Keratinocyte (primary cell): Measurements from ENCODE around the gene LSP1. TPM values are rescaled to one million over a fixed set of nuclear protein-coding genes. Genes with fewer than 3 reads are reported as not detected.

ENCODE experiments used
- DNase-seq: peaks from one replicate; pipeline ENCODE4 v3.0.0-alpha.2; 2011; ENCODE audit warnings: low read depth, missing footprints, low spot score
- FAIRE-seq: peaks from 2 replicates; lab custom pipeline; 2011; peaks lifted over from hg19 to GRCh38; lab: Jason Lieb, UNC
- H2AFZ ChIP-seq: 2 replicates; pipeline ENCODE4 v1.6.0; 2012; ENCODE audit warnings: low read length, control low read depth, inconsistent platforms; ENCODE audit not compliant: control insufficient read depth
- H3K27ac ChIP-seq: 2 replicates; pipeline ENCODE4 v1.5.1; 2011; ENCODE audit warnings: low read length; ENCODE audit not compliant: control insufficient read depth, insufficient read depth
- H3K27me3 ChIP-seq: 3 replicates; pipeline ENCODE4 v1.6.0; 2011; ENCODE audit warnings: low read length; ENCODE audit not compliant: control insufficient read depth, insufficient read depth; ENCODE audit errors: extremely low read depth
- H3K36me3 ChIP-seq, 2 experiments: 2 replicates in 1 of 2; 3 replicates in 1 of 2; pipeline ENCODE4 v1.5.1; 2011; ENCODE audit warnings: low read length in 2 of 2, mild to moderate bottlenecking in 1 of 2; ENCODE audit not compliant: control insufficient read depth in 2 of 2, insufficient read depth in 2 of 2; ENCODE audit errors: extremely low read depth in 1 of 2
- H3K4me1 ChIP-seq: 3 replicates; pipeline ENCODE4 v1.5.1; 2011; ENCODE audit warnings: low read length; ENCODE audit not compliant: control insufficient read depth, insufficient read depth; ENCODE audit errors: extremely low read depth
- H3K4me2 ChIP-seq: 3 replicates; pipeline ENCODE4 v1.6.0; 2011; ENCODE audit warnings: low read depth, low read length; ENCODE audit not compliant: control insufficient read depth, insufficient read depth; ENCODE audit errors: extremely low read depth
- H3K4me3 ChIP-seq, 3 experiments: fragments of 200-600 bp in 1 of 3; sonication (generic) in 1 of 3; 2 replicates in 2 of 3; 3 replicates in 1 of 3; pipeline ENCODE4 v1.5.1; 2011 to 2016; ENCODE audit warnings: low read length in 3 of 3, mild to moderate bottlenecking in 3 of 3, control low read depth in 2 of 3, inconsistent platforms in 1 of 3, low read depth in 1 of 3, mixed read lengths in 1 of 3, mixed run types in 1 of 3, moderate library complexity in 1 of 3; ENCODE audit not compliant: control insufficient read depth in 2 of 3, insufficient read depth in 2 of 3; ENCODE audit errors: extremely low read depth in 1 of 3
- H3K79me2 ChIP-seq: 2 replicates; pipeline ENCODE4 v1.6.0; 2012; ENCODE audit warnings: low read length; ENCODE audit not compliant: control insufficient read depth, insufficient read depth
- H3K9ac ChIP-seq: 3 replicates; pipeline ENCODE4 v1.6.0; 2011; ENCODE audit warnings: low read length; ENCODE audit not compliant: control insufficient read depth, insufficient read depth; ENCODE audit errors: extremely low read depth
- H3K9me1 ChIP-seq: 3 replicates; pipeline ENCODE4 v1.6.0; 2011; ENCODE audit warnings: low read length; ENCODE audit not compliant: control insufficient read depth, insufficient read depth; ENCODE audit errors: extremely low read depth
- H3K9me3 ChIP-seq: 2 replicates; pipeline ENCODE4 v1.5.1; 2012; ENCODE audit warnings: low read depth, low read length; ENCODE audit not compliant: control insufficient read depth
- H4K20me1 ChIP-seq: 3 replicates; pipeline ENCODE4 v1.6.0; 2011; ENCODE audit warnings: low read length; ENCODE audit not compliant: control insufficient read depth, insufficient read depth; ENCODE audit errors: extremely low read depth
- CTCF ChIP-seq, 3 experiments: IDR thresholded peaks in 1 of 3; conservative IDR thresholded peaks in 1 of 3; optimal IDR thresholded peaks in 1 of 3; 2 replicates in 2 of 3; 3 replicates in 1 of 3; pipeline versions ENCODE3 to v1.5.1; 2011; ENCODE audit warnings: low read length in 3 of 3, mild to moderate bottlenecking in 3 of 3, moderate library complexity in 2 of 3, control low read depth in 1 of 3, inconsistent platforms in 1 of 3; ENCODE audit not compliant: insufficient read depth in 2 of 3; ENCODE audit errors: extremely low read depth in 1 of 3
- EZH2 ChIP-seq: IDR thresholded peaks from one replicate; pipeline ENCODE4 v1.6.1; 2012; ENCODE audit warnings: inconsistent platforms, mild to moderate bottlenecking, low read length, moderate library complexity
- dilution Hi-C: fragments of 300-500 bp; cut with MboI; formaldehyde crosslinking; loops from one replicate; pipeline ENCODE4 v1.7.0; 2020; ENCODE audit warnings: low sequenced_read_pairs; ENCODE audit not compliant: extremely low pct_ligation_motif_present
- polyA plus RNA-seq, 5 experiments: library from polyadenylated mRNA; depleted of rRNA in 3 of 5; stranded (reverse) in 3 of 5; stranded (forward) in 1 of 5; unstranded in 1 of 5; fragments of >200 nt; gene quantifications; 1 replicate in 1 of 5; 2 replicates in 3 of 5; 3 replicates in 1 of 5; pipeline versions ENCODE4 v1.2.1 to v1.2.3, GENCODE V29; 2011 to 2012; ENCODE audit warnings: missing spikeins in 2 of 5, low read depth in 1 of 5, low replicate concordance in 1 of 5

The LSP1 gene
- polyA plus RNA-seq, 1 donor (not counting 4 experiments of a cell fraction or from before 2014, with no cell fraction given), result 0.94 TPM

GRCh38 chr11:1830322-1831223 lies 22.3 kb upstream of the LSP1 start:
- peak; percentile 98 for FAIRE-seq
- TF ChIP-seq CTCF (optimal IDR thresholded peaks at IDR 0.05 in 1 of 3, IDR thresholded peaks at IDR 0.05 in 1 of 3, conservative IDR thresholded peaks at IDR 0.05 in 1 of 3; ENCODE audit: extremely low read depth in 1 of 3, insufficient read depth in 2 of 3, low read length in 3 of 3) (no peak), EZH2 (no peak)
- Histone ChIP-seq H3K27ac (peak overlapping the region; percentile 84), H3K9me1 (peaks cover 2% of the 10 kb centered on the region), H3K4me2 (peak overlapping the region; percentile 70), H3K9me3 (no peaks in the 10 kb centered on the region), H3K36me3 (no peaks in the 10 kb centered on the region), H2AFZ (peak overlapping the region; percentile 19), H3K27me3 (no peaks in the 10 kb centered on the region), H3K4me3 (no peak overlapping the region), H3K79me2 (peaks cover 11% of the 10 kb centered on the region), H3K9ac (peak overlapping the region; percentile 61), H3K4me1 (peaks cover 88% of the 10 kb centered on the region), H4K20me1 (no peaks in the 10 kb centered on the region)
- DNase-seq, result peak; percentile 100
- dilution Hi-C loops, result no loop called here

- TF ChIP-seq EZH2 (no peak), CTCF (optimal IDR thresholded peaks at IDR 0.05 in 1 of 3, IDR thresholded peaks at IDR 0.05 in 1 of 3, conservative IDR thresholded peaks at IDR 0.05 in 1 of 3; ENCODE audit: extremely low read depth in 1 of 3, insufficient read depth in 2 of 3, low read length in 3 of 3) (no peak)
- DNase-seq, result no peak
- peaks cover 21% of the 10 kb centered on the region for H3K79me2 ChIP-seq
- H3K36me3 ChIP-seq, result no peaks in the 10 kb centered on the region
- H3K9me1 ChIP-seq, result peaks cover 2% of the 10 kb centered on the region
- no peak overlapping the region for H3K4me2 ChIP-seq
- H3K4me1 ChIP-seq, result peaks cover 95% of the 10 kb centered on the region
- H3K9me3 ChIP-seq, result no peaks in the 10 kb centered on the region
- H3K9ac ChIP-seq, result no peak overlapping the region
- peak overlapping the region; percentile 84 for H3K27ac ChIP-seq
- no peak overlapping the region for H2AFZ ChIP-seq
- H4K20me1 ChIP-seq, result no peaks in the 10 kb centered on the region
- dilution Hi-C loops, result no loop called here
- H3K27me3 ChIP-seq, result no peaks in the 10 kb centered on the region
- no peak overlapping the region for H3K4me3 ChIP-seq
- no peak for FAIRE-seq
Observed at GRCh38 chr11:1831338-1832210, 21.3 kb upstream of the LSP1 start.
